GM20431 (cell line): Measurements from ENCODE around the gene WDR20.
"Not testable (repeated sequence)": the region's sequence is repeated elsewhere in the genome, so short reads cannot be mapped to it uniquely, and the experiment has no call there.

Experiments used
- in situ Hi-C: fragments of 300-500 bp; cut with MseI, MboI; formaldehyde crosslinking; loops from one replicate; pipeline ENCODE4 v1.15.0; 2020; ENCODE audit warnings: low sequenced_read_pairs; ENCODE audit not compliant: unreplicated experiment

WDR20 gene

DNA sequence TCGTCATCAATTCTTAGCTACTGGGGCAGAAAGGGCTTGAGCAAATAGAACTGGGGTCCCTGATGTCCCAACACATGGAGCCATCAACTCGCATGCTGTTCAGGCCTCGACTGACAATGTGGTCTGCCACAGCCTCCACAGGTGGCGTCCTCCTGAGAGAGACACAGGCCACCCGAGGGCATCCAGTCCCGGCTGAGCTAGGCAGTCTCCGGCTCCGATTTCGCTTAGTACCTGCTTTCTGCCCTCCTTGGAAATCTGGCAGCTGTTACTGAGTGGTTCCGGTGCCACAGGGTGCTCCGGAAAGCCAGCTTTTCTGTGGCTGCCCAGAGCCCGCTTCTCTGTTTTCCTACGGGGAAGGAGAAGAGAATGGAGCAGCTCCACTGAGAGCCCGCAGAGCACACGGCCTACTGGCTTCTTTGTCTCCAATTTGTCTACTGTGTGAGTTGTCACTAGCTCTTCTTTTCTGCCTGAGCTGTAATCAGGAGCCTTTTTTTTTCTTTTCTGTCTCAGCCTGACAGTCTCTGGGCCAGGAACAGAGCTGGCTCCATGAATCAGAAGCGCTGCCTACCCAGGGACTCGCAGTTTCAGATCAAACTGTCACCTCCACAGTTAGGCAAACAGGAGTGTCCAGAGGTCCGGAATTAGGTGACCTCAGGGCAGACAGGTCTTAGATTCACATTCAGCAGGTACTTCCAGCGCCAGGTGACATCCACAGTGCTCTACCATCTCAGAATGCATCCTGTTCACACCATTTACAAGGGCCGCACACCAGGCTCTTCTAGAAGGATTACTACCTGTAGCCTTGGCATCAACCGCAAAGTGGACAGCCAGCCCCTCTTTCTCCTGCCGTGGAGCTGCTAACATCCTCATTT, 92.0 kb downstream of the WDR20 start:
- in situ Hi-C loops, result no loop called here

DNA sequence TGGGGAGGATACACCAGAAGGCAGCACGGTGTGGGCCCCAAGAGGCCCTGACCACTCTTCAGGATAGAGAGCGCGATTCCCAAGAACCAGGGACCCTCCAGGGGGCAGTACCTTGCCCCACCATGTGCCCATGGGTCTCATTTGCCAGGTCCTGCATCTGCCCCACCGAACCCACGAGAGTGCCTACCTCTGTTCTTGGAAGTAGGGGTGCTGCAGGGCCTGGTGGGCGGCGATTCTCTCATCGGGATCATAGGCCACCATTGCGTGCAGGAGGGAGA, 92.6 kb downstream of the WDR20 start:
- in situ Hi-C loops, result no loop called here

DNA sequence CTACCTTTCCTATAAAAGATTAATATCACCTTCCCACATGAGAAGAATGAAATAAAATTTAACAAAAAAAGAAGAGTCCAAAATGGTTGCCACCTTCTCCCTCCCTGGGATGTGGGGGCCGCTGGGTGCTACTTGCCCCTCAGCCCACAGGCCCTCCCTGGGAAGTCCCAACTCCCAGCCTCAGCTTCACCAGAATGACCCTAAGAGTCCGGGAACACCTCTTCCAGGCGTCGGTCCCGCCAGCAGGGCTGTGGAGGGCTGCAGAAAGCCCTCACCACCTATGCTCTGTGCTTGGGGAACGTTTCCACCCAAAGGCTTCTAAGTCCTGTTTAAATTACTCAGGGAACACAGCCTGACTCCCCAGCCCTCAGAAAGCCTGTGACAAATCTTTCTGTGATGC, 93.4 kb downstream of the WDR20 start:
- in situ Hi-C loops, result no loop called here

DNA sequence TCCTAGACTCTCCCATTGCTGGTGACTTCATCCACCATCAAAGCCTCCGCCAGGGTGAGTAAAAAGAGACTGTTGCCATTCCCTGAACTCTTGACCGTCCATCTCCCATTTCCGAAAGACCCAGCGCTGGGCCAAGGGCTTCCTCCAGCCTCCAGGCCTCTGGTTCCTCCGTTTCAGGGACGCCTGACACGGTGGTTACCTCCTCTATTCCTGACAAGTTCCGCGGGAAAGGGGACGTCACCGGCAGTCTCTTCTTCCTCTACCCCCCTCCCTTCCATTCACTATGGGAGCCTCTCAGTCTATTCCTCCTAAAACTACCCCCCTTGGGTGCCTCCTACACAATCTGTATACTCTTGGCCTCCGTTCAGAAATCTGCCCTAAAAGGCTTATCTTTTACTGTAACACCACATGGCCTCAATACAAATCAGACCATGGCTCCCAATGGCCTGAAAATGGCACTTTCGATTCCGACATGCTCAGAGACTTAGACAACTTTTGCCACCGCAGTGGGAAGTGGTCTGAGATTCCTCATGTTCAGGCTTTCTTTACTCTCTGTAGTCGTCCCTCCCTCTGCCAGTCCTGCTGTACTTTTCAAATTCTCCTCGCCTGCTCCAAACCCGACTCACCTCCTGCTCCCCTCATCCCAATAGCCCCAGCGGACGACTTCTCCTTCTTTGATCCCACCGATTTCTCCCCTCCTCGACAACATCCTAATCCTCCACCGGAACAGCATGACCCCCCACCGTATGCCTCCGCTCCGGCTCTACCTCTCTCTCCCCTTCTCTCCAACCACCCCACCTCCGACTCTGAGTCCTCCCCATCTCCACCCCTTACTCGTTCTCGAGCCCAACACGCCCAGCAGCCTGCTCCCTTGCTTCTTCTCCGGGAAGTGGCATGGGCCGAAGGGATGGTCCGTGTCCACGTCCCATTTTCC, 94.9 kb downstream of the WDR20 start:
- in situ Hi-C loops, result no loop called here

DNA sequence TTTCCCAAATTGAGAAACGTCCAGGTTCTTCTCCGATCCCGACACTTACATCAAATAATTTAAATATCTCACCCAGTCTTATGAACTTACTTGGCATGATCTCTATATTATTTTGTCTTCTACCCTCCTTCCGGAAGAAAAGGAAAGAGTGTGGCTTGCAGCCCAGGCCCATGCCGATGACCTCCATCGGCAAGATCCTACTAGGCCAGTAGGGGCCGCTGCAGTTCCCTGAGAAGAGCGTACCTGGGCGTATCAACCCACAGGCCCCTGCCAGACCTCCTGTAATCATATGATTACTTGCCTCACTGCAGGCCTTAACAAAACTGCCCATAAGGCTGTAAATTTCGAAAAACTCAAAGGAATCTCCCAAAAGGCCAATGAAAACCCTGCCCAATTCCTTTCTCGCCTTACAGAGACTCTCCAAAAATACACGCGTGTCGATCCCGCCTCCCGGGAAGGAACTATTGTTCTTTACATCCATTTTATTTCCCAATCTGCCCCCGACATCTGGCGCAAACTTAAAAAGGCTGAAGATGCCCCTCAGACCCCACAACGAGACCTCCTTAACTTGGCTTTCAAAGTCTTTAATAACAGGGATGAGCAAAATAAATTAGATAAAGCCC, 95.7 kb downstream of the WDR20 start:
- in situ Hi-C loops, result no loop called here

DNA sequence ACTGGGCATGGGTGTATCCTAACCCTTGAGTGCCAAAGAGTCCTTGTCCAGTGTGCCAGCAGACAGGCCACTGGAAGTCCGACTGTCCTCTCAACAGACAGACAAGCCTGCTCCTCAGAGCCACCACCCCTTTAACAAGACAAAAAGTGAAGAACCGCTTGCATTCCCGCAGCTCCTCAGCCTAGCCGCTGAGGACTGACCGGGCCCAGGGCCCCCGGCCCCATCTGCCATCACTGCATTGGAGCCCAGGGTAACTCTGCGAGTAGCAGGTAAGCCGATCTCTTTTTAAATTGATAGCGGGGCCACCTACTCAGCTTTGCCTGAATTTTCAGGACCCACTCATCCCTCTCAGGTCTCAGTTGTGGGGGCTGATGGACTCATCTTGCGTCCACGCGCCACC, 96.3 kb downstream of the WDR20 start:
- in situ Hi-C loops, result no loop called here

DNA sequence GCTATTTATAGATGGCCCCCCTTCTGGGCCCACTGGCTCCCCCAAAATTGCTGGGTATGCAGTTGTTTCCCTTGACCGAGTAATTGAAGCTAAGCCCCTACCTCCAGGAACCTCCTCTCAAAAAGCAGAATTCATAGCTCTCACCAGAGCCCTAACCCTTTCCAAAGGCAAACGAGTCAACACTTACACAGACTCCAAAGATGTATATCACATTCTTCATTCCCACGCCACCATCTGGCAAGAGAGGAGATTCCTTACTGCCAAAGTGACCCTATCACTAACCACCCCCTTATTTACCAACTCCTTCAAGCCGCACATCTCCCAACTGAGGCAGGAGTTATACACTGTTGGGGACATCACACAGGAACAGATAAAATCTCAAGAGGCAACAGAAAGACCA, 98.4 kb downstream of the WDR20 start:
- in situ Hi-C loops, result no loop called here

DNA sequence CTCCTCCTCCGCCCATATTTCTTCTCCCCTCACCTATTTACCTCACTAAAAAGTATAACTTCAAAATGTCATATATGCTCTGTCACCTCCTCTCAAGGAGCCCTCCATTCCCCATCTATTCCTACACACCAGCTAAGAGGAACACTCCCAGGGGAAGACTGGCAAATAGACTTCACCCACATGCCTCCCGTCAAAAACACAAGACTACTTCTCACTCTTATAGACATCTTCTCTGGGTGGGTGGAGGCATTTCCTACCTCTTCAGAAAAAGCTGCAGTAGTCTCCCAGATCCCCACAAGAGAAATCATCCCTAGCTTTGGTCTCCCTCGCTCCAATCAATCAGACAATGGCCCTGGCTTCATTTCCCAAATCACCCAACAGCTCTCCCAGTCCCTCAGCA, 99.1 kb downstream of the WDR20 start:
- in situ Hi-C loops, result no loop called here

DNA sequence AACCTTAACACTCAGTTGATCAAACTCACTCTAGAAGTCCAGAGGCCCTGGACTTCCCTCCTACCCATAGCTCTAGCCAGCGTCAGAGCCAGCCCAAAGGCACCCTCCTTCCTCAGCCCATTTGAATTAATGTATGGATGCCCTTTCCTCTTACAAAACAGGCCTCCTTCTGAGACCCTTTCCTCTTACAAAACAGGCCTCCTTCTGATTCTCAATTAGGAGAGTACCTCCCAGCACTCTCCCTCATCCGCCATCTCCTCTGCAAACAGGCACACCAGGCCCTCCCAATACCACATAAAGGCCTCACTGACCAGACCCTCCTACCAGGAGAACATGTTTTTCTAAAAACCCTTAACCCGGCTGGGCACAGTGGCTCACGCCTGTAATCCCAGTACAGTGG, 99.5 kb downstream of the WDR20 start:
- in situ Hi-C loops, result no loop called here

DNA sequence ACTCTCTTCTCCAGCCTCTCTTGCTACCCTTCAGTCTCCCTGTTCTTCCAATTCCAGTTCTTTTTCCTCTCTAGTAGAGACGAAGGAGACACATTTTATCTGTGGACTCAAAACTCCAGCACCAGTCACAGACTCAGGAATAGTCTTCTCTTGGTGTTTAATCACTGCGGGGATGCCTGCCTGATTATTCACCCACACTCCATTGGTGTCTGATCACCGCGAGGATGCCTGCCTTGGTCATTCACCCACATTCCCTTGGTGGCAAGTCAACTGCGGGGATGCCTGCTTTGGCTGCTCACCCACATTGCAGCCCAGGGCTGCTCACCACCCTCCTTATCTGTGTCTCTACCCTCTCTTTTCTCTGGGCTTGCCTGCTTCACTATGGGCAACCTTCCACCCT, 100.8 kb downstream of the WDR20 start:
- in situ Hi-C loops, result not testable (repeated sequence)

DNA sequence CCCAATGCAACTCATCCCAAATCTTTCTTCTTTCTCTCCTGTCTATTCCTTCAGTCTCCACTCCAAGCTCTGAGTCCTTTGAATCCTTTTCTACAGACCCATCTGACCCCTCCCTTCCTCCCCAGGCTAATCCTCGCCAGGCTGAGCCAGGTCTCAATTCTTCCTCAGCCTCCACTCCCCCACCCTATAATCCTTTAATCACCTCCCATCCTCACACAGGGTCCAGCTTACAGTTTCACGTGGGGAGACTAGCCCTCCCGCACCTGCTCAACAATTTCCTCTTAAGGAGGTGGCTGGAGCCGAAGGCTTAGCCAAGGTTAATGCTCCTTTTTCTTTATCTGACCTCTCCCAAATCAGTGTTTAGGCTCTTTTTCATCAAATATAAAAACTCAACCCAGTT, 101.5 kb downstream of the WDR20 start:
- in situ Hi-C loops, result no loop called here

DNA sequence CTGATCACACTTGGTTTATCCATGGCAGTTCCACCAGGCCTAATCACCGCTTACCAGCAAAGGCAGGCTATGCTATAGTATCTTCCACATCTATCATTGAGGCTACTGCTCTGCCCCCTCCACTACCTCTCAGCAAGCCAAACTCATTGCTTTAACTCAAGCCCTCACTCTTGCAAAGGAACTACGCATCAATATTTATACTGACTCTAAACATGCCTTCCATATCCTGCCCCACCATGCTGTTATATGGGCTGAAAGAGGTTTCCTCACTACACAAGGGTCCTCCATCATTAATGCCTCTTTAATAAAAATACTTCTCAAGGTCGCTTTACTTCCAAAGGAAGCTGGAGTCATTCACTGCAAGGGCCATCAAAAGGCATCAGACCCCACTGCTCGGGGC, 104.1 kb downstream of the WDR20 start:
- in situ Hi-C loops, result not testable (repeated sequence)

DNA sequence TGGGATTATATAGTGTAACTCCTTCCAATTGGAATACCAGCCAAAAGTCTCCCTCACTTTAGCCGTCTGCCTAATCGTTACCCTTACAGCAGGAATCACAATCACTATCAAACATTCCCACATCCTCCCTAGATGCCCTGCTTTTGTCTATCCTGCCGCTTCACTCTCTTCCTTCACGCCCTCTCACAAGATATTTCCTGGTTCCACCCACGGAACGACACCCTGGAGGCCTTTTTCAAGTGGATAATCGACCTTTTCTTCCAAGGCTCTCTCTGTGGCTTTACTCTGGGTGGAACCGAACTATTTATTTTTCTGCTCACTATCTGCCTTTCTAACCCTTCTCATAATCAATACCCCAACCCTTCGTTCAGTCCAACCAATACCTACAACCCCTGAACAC, 106.4 kb downstream of the WDR20 start:
- in situ Hi-C loops, result no loop called here

DNA sequence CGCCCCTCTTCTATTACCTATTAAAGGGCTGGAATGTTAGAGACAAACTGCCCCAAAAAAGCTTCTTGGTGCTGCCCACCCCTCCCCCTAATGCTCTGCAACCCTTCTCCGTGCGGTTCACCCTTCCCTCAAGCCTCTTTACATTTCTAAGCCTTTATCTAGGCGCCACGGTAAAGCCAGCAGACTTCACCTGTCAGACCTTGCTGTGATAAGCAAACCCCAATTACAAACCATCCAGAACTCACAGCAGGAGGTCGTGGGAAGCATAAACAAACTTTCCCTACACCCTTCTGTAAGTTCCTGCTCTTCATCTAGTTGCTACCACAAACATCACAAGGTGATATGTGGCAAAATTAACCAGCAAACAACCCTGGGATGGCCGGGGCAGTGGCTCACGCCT, 108.4 kb downstream of the WDR20 start:
- in situ Hi-C loops, result no loop called here

DNA sequence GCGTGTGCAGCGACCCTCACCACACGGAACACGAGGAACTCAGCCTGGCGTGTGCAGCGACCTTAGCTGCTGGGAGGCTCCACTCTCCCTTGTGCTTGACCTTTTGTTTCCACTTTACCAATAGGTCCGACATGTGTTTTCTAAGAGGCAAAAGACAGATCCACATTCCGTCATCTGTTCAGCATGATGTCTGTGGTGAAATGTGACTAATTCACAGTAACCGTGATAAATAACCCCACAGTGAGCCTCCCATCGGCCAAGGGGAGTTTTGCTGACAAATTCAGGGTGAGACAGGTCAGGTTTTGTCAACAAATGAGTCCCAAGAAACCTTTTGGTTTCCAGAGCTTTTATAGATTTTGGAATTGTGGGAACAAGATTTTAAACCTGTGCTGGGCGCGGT, 109.3 kb downstream of the WDR20 start:
- in situ Hi-C loops, result no loop called here

DNA sequence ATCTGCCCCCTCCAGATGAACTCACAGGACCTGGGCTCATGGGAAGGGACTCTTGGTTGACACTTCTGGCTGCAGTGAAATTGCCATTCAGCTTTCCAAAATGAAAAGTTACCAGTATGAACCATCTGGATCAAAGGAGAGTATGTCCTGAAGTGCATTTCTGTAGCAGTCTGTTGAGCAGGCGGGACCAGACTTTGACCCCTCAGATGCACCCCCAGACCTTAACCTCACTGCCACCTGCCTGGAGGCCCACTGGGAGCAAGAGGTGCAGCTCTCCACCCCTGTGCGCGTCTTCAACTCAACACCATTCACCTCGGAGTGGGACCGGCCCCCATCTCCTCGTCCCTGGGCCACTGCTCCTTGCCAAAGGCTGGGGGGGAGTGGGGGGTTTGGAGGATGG, 110.3 kb downstream of the WDR20 start:
- in situ Hi-C loops, result no loop called here

DNA sequence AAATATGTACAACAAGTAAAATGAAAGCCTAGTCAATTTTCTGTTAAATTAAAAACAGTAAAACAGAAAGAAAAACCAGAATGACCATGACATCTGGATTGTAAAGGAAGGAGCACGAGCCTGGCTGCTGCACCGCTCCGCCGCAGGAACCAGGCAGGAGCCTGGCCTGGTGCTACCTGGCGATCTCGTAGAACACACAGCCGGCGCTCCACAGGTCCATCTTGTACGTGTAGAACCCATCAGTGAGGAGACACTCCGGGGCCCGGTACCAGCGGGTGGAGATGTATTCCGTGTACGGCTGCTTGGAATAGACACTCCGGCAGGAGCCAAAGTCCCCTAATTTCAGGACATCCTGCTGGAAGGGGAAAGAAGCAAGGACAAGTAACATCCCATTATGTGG, 110.9 kb downstream of the WDR20 start:
- in situ Hi-C loops, result no loop called here

DNA sequence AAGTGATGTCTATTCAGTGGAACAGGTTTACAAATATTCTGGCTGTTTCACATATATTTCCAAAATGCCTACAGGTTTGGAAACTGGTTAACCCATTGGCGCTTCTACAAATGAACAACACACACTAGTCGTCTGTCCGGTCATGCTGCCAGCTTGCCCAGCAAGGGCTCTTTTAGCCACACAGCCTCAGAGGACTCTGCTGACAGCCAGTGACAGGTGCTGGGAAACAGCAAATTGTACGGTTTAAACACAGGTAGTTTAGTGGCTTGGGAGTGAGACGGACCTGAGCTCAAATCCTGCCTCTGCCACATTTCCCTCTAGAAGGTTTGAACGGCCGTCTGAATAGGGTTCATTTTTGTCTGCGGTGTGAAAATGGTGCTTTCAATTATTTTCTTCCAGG, 111.5 kb downstream of the WDR20 start:
- in situ Hi-C loops, result no loop called here

DNA sequence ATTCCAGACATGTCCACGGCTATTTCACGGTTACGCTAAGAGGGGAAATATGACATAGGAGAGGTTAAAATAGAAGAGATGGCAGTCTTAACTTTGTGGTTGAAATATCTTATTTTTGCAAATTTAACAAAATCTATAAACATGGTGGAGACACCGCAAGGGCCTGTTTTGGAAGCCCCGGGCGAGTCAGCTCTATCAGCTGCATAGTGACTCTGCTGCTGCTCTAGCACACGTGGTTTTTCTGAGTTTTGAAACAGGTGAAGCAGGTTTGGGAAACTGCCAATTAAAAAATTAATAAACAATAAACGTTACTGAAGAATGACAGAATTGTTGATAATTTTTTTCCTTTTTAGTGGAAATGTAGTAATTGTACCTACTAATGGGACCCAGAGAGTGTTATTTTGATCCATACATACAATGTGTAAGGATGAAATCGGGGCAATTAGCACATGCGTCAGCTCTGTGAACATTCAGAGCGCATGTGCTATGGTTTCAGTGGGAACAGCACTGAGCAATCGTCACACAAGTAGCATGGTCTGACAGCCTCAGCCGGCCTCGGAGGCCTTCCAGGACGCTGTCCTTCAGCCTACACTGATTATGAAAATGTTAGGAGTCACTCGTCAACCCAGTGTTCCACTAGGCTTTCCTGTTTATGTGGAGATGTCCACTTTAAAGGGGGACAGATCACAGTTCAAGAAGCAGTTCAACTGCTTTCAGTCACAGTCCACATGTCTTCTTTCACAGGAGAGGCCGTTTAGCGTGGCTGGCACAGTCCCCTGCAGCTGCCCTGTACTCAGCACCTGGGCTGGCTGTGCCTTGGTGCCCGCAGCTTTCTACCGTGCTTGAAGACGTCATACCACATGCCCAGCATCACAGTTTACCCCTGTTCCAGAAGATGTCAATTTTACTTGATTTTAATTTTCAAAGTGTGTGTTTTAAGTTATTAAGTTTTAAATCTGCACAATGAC, 113.4 kb downstream of the WDR20 start:
- in situ Hi-C loops, result no loop called here
